A549 treated with RU486 at 1 μM for 4 hours (cell line): ENCODE measurements around the gene C9orf57. TPM values are rescaled to one million over a fixed set of nuclear protein-coding genes. Genes with fewer than 3 reads are reported as not detected.

Source experiments
- total RNA-seq: library from RNA; stranded (reverse); fragments of 200-300 nt; extraction: Qiagen RNA extraction; gene quantifications from 5 replicates; pipeline ENCODE4 v1.2.3, GENCODE V29; 2022; ENCODE audit warnings: low read depth

The C9orf57 gene, protein sequence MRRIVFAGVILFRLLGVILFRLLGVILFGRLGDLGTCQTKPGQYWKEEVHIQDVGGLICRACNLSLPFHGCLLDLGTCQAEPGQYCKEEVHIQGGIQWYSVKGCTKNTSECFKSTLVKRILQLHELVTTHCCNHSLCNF
- total RNA-seq = not detected in 5 replicates

GRCh38 chr9:72060513-72060912, at the start of gene C9orf57:
C9orf57 (minus strand) TSS chr9:72060613; CDS start chr9:72059331, 1,282 bp downstream.

Other genes starting within 250 kb of the C9orf57 start
- gene ABHD17B, start 149.4 kb downstream of the C9orf57 start, total RNA-seq = 12.5 to 18.5 TPM (median 16.6 TPM) in 5 replicates
- 10.9 to 17.7 TPM (median 13.1 TPM) in 5 replicates for gene C9orf85, start 149.0 kb downstream of the C9orf57 start, total RNA-seq
- gene GDA, start 88.8 kb upstream of the C9orf57 start, total RNA-seq = 0.93 to 1.6 TPM (median 1.3 TPM) in 5 replicates